ENCODE results near the gene CUL9. TPM values are rescaled to one million over a fixed set of nuclear protein-coding genes. Genes with fewer than 3 reads are reported as not detected.

The CUL9 gene
- 16.0 and 29.5 TPM in 2 replicates for total RNA-seq

GRCh38 chr6:43181942-43182860, at the start of gene CUL9:
Gene CUL9 (plus strand): TSS chr6:43182196. CDS start chr6:43184311, 2,115 bp downstream.

GRCh38 chr6:43170931-43171706, 10.9 kb upstream of the CUL9 start, which contains the start of gene SRF:
Gene SRF (plus strand): TSS chr6:43171269. CDS start chr6:43171657, 388 bp downstream.

GRCh38 chr6:43228951-43229802, 47.2 kb downstream of the CUL9 start, which contains the start of gene DNPH1:
Gene DNPH1 (minus strand): TSS chr6:43229481. CDS start chr6:43229456, 25 bp downstream.

GRCh38 chr6:43242908-43243663, 61.1 kb downstream of the CUL9 start, which contains the start of gene TTBK1:
Gene TTBK1 (plus strand): TSS chr6:43243481. CDS start chr6:43246661, 3,180 bp downstream.

Other genes starting within 250 kb of the CUL9 start
- not detected in 2 replicates for gene GNMT, start 221.4 kb upstream of the CUL9 start, total RNA-seq
- 30.1 and 40.1 TPM in 2 replicates for gene PEX6, start 203.0 kb upstream of the CUL9 start, total RNA-seq
- gene PPP2R5D, start 197.6 kb upstream of the CUL9 start, total RNA-seq = 40.0 and 50.5 TPM in 2 replicates
- 54.0 and 96.0 TPM in 2 replicates for gene MEA1, start 168.2 kb upstream of the CUL9 start, total RNA-seq
- gene KLHDC3, start 167.9 kb upstream of the CUL9 start, total RNA-seq = 112 and 172 TPM in 2 replicates
- gene RRP36, start 160.6 kb upstream of the CUL9 start, total RNA-seq = 42.2 and 73.4 TPM in 2 replicates
- gene CUL7, start 128.3 kb upstream of the CUL9 start, total RNA-seq = 22.2 and 27.6 TPM in 2 replicates
- 13.4 and 23.5 TPM in 2 replicates for gene MRPL2, start 122.8 kb upstream of the CUL9 start, total RNA-seq
- gene KLC4, start 122.6 kb upstream of the CUL9 start, total RNA-seq = 15.3 and 47.3 TPM in 2 replicates
- 171 and 174 TPM in 2 replicates for gene PTK7, start 105.9 kb upstream of the CUL9 start, total RNA-seq
- 20.3 and 31.0 TPM in 2 replicates for gene SRF, start 10.9 kb upstream of the CUL9 start, total RNA-seq
- gene DNPH1, start 47.3 kb downstream of the CUL9 start, total RNA-seq = 93.9 and 147 TPM in 2 replicates
- not detected in 2 replicates for gene TTBK1, start 61.3 kb downstream of the CUL9 start, total RNA-seq
- gene SLC22A7, start 116.1 kb downstream of the CUL9 start, total RNA-seq = not detected in 2 replicates
- 0.34 and 0.47 TPM in 2 replicates for gene CRIP3, start 126.6 kb downstream of the CUL9 start, total RNA-seq
- gene ZNF318, start 187.5 kb downstream of the CUL9 start, total RNA-seq = 8.2 and 10.0 TPM in 2 replicates
- gene ABCC10, start 245.3 kb downstream of the CUL9 start, total RNA-seq = 17.2 and 17.5 TPM in 2 replicates

All from pericardium fibroblast (primary cell).